ENCODE measurements around the gene MRE11. TPM values are rescaled to one million over a fixed set of nuclear protein-coding genes. Genes with fewer than 3 reads are reported as not detected.

MRE11 gene
- total and polyA plus RNA-seq, 12 donors = 4.3 to 29.0 (median 12.0) TPM

- no peaks in the 10 kb centered on the region for H3K9me3 ChIP-seq (replicated peaks in 1 of 3)
- no peak for DNase-seq
- H3K4me1 ChIP-seq (replicated peaks in 1 of 2) = no peaks in the 10 kb centered on the region
- H3K4me3 ChIP-seq = no peak overlapping the region
- no peaks in the 10 kb centered on the region for H3K27me3 ChIP-seq
- no peak overlapping the region for H3K27ac ChIP-seq
- intact Hi-C loops (cut with DNase I) = no loop called here
- no peaks in the 10 kb centered on the region for H3K36me3 ChIP-seq (replicated peaks in 1 of 2)
- TF ChIP-seq POLR2A (IDR thresholded peaks at IDR 0.05) = no peak
- no peak for TF ChIP-seq CTCF (IDR thresholded peaks at IDR 0.05)
- WGBS, 4 donors = 80 to 94% (median 83%) methylated on average over 2 of the region's 2 CpGs
Measured at GRCh38 chr11:94424662-94425061, 69.0 kb downstream of the MRE11 start.

GRCh38 chr11:94424011-94424410, 69.6 kb downstream of the MRE11 start:
- TF ChIP-seq POLR2A (IDR thresholded peaks at IDR 0.05) (no peak), CTCF (IDR thresholded peaks at IDR 0.05) (no peak)
- H3K4me3 ChIP-seq = no peak overlapping the region
- H3K27ac ChIP-seq = no peak overlapping the region
- no peaks in the 10 kb centered on the region for H3K27me3 ChIP-seq
- no peak for DNase-seq
- H3K4me1 ChIP-seq (replicated peaks in 1 of 2) = no peaks in the 10 kb centered on the region
- H3K9me3 ChIP-seq (replicated peaks in 1 of 3) = no peaks in the 10 kb centered on the region
- intact Hi-C loops (cut with DNase I) = no loop called here
- no peaks in the 10 kb centered on the region for H3K36me3 ChIP-seq (replicated peaks in 1 of 2)
- 89 to 95% (median 93%) methylated on average over 2 of the region's 2 CpGs for WGBS, 4 donors

GRCh38 chr11:94423507-94423906, 70.1 kb downstream of the MRE11 start:
- DNase-seq = no peak
- Histone ChIP-seq H3K36me3 (replicated peaks in 1 of 2) (no peaks in the 10 kb centered on the region), H3K9me3 (replicated peaks in 1 of 3) (no peaks in the 10 kb centered on the region), H3K27me3 (no peaks in the 10 kb centered on the region), H3K4me3 (no peak overlapping the region), H3K27ac (no peak overlapping the region), H3K4me1 (replicated peaks in 1 of 2) (no peaks in the 10 kb centered on the region)
- TF ChIP-seq CTCF (IDR thresholded peaks at IDR 0.05) (no peak), POLR2A (IDR thresholded peaks at IDR 0.05) (no peak)
- intact Hi-C loops (cut with DNase I) = no loop called here
- WGBS, 4 donors = 90 to 100% (median 97%) methylated on average over 2 to 3 of the region's 3 CpGs

- TF ChIP-seq POLR2A (IDR thresholded peaks at IDR 0.05) = no peak
- TF ChIP-seq CTCF (IDR thresholded peaks at IDR 0.05) = no peak
- WGBS, 4 donors = 69 to 78% (median 77%) methylated on average over 3 of the region's 3 CpGs
- intact Hi-C loops (cut with DNase I) = loop anchor here (10.0 kb wide), 2 partner anchors 243 to 493 kb away; no protein-coding TSS in a partner anchor
- Histone ChIP-seq H3K4me3 (no peak overlapping the region), H3K9me3 (replicated peaks in 1 of 3) (no peaks in the 10 kb centered on the region), H3K4me1 (replicated peaks in 1 of 2) (no peaks in the 10 kb centered on the region), H3K27ac (no peak overlapping the region), H3K27me3 (no peaks in the 10 kb centered on the region), H3K36me3 (replicated peaks in 1 of 2) (no peaks in the 10 kb centered on the region)
- no peak for DNase-seq
Measured at GRCh38 chr11:94418123-94418765, 75.4 kb downstream of the MRE11 start.
